Left colon (tissue), 2 donors: ENCODE measurements around the gene SMARCC1. TPM values are rescaled to one million over a fixed set of nuclear protein-coding genes. Genes with fewer than 3 reads are reported as not detected.

Experiments
- ATAC-seq: fragments of 200-7000 bp; cut with Tn5 transposase; one replicate; pipeline ENCODE4 v1.9.1; 2020; ENCODE audit warnings: mild to moderate bottlenecking, moderate library complexity
- DNase-seq, 2 donors: peaks; one replicate each; pipeline ENCODE4 v3.0.0-alpha.2; 2020
- intact Hi-C, 2 donors: fragments of 100-400 bp; cut with DNase I in 1 of 2; cut with micrococcal nuclease in 1 of 2; formaldehyde crosslinking; loops; one replicate each; pipeline versions ENCODE4 v1.11.2 to v1.14.0; 2022; cut with DNase I, micrococcal nuclease
- total RNA-seq, 2 donors: library from RNA; stranded (reverse); fragmentation: NEBNext Ultra II Directional; extraction: Animal tissue kit (Norgen Biotek cat#: 25700); gene quantifications; one replicate each; pipeline ENCODE4 v1.2.1, GENCODE V29; 2021
- donor health status: DM: no; HTN: no; CAD: no.
- donor health status: DM: yes; HTN: yes; CAD: no.

SMARCC1 gene
- total RNA-seq, 2 donors from 2014 or later = 55.6 to 66.4 TPM

GRCh38 chr3:47578691-47579632 is 202.7 kb downstream of the SMARCC1 start, which contains the start of gene CSPG5:
TSS of gene CSPG5 (minus strand) at chr3:47578865. CDS start at chr3:47578693, 172 bp downstream.
- DNase-seq = peak in 1 of 2 donors; percentile 22
- ATAC-seq = peak; percentile 64
- intact Hi-C loops = no loop called here

GRCh38 chr3:47578119-47578632 is 203.5 kb downstream of the SMARCC1 start:
- DNase-seq = peak; percentile 42 to 49

GRCh38 chr3:47577583-47578118 is 204.0 kb downstream of the SMARCC1 start:
- intact Hi-C loops = no loop called here
- DNase-seq (peak in 1 of 2 donors; percentile 20), ATAC-seq (peak; percentile 69)

More at GRCh38 chr3:47578119-47578632, 203.5 kb downstream of the SMARCC1 start:
- intact Hi-C loops = no loop called here
- ATAC-seq = peak; percentile 81

GRCh38 chr3:47573190-47574172 is 208.2 kb downstream of the SMARCC1 start:
- intact Hi-C loops = no loop called here
- DNase-seq (no peak), ATAC-seq (no peak)

- DNase-seq (no peak), ATAC-seq (no peak)
- intact Hi-C loops = no loop called here
Measured at GRCh38 chr3:47571391-47572175, 210.1 kb downstream of the SMARCC1 start.

GRCh38 chr3:47568901-47569300 is 212.8 kb downstream of the SMARCC1 start:
- intact Hi-C loops = no loop called here
- no peak for ATAC-seq
- DNase-seq = no peak

GRCh38 chr3:47567149-47567548 is 214.5 kb downstream of the SMARCC1 start:
- intact Hi-C loops = no loop called here
- ATAC-seq (no peak), DNase-seq (no peak)

GRCh38 chr3:47566667-47567066 is 215.0 kb downstream of the SMARCC1 start:
- DNase-seq (no peak), ATAC-seq (no peak)
- intact Hi-C loops = no loop called here

- ATAC-seq (no peak), DNase-seq (no peak)
- intact Hi-C loops = no loop called here
Measured at GRCh38 chr3:47565734-47566550, 215.8 kb downstream of the SMARCC1 start.

GRCh38 chr3:47556351-47556750 is 225.3 kb downstream of the SMARCC1 start:
- DNase-seq (no peak), ATAC-seq (no peak)
- intact Hi-C loops = no loop called here

GRCh38 chr3:47554335-47554734 is 227.4 kb downstream of the SMARCC1 start:
- intact Hi-C loops = no loop called here
- no peak for ATAC-seq
- no peak for DNase-seq

- ATAC-seq = no peak
- DNase-seq = no peak
- intact Hi-C loops = no loop called here
Measured at GRCh38 chr3:47553407-47553806, 228.3 kb downstream of the SMARCC1 start.

- intact Hi-C loops = no loop called here
- DNase-seq = peak; percentile 15 to 50
- ATAC-seq = no peak
Measured at GRCh38 chr3:47542471-47543173, 239.1 kb downstream of the SMARCC1 start.

- DNase-seq = no peak
- ATAC-seq = no peak
- intact Hi-C loops = no loop called here
Measured at GRCh38 chr3:47541583-47542108, 240.0 kb downstream of the SMARCC1 start.

GRCh38 chr3:47540281-47540680 is 241.4 kb downstream of the SMARCC1 start:
- intact Hi-C loops = no loop called here
- DNase-seq = no peak
- no peak for ATAC-seq

- intact Hi-C loops = no loop called here
- DNase-seq (no peak), ATAC-seq (no peak)
Measured at GRCh38 chr3:47536967-47537366, 244.7 kb downstream of the SMARCC1 start.
